Measurements from ENCODE around the gene CCT3. TPM values are rescaled to one million over a fixed set of nuclear protein-coding genes. Genes with fewer than 3 reads are reported as not detected.

Gene CCT3
- total RNA-seq, 1 experiment from 2014 or later: 451 TPM

- TF ChIP-seq REST (IDR thresholded peaks at IDR 0.05; ENCODE audit: insufficient read depth in 1 of 2, low read depth in 2 of 2, low read length in 1 of 2) (peak in 1 of 2 experiments; percentile 55; a peak in 1 of 4 replicates), TCF7L2 (IDR thresholded peaks at IDR 0.05; ENCODE audit: low read depth, low read length) (peak; percentile 46; the same call in 1 of the 2 replicates), SIN3A (IDR thresholded peaks at IDR 0.05; ENCODE audit: borderline replicate concordance, insufficient read depth, low read depth, low read length) (peak; percentile 93; the same call in 1 of the 2 replicates), CTCF (IDR thresholded peaks at IDR 0.05) (no peak), POLR2AphosphoS5 (IDR thresholded peaks at IDR 0.05; ENCODE audit: low read depth, low read length) (peak; percentile 83)
- peak; percentile 96 for ATAC-seq
- CTCF ChIA-PET: no interaction called here
- no TSS peak for BruUV-seq (replicated peaks)
- POLR2A ChIA-PET: interaction anchor here (0.6 to 1.6 kb wide), 2 partner anchors 12 to 761 kb away, joined by 3 to 12 read pairs; no protein-coding TSS in a partner anchor
- Histone ChIP-seq H3K27me3 (ENCODE audit: control insufficient read depth, insufficient read depth, low read length) (no peaks in the 10 kb centered on the region), H3K4me1 (ENCODE audit: control insufficient read depth, insufficient read depth, low read length) (peaks cover 14% of the 10 kb centered on the region), H3K9me3 (ENCODE audit: control insufficient read depth, insufficient read depth, low read depth, low read length) (no peaks in the 10 kb centered on the region), H3K4me3 (ENCODE audit: low read depth in 2 of 2, low read length in 2 of 2) (peak within 1 kb of the TSS; percentile 75 to 92), H3K27ac (ENCODE audit: low read length) (peak within 1 kb of the TSS; percentile 98), H3K36me3 (ENCODE audit: control insufficient read depth, insufficient read depth, low read length) (peaks cover 20% of the 10 kb centered on the region)
- in situ Hi-C loops (cut with HindIII; ENCODE audit: low pct_unique_long_range_greater_than_20kb, low sequenced_read_pairs): no loop called here
- intact Hi-C loops (cut with micrococcal nuclease; ENCODE audit: unreplicated experiment): no loop called here
- DNase-seq (ENCODE audit: low read depth, low spot score): peak; percentile 90
Measured at GRCh38 chr1:156282479-156283222, 55.4 kb downstream of the CCT3 start, which contains the start of gene SMG5. SMG5 (minus strand) TSS chr1:156282825; CDS start chr1:156282680, 145 bp downstream.

GRCh38 chr1:156281693-156282478, 56.2 kb downstream of the CCT3 start:
- POLR2A ChIA-PET: interaction anchor here (0.6 to 1.6 kb wide), 2 partner anchors 11 to 139 kb away, joined by 7 to 12 read pairs; no protein-coding TSS in a partner anchor
- CTCF ChIA-PET: no interaction called here
- TSS peak; percentile 84 for BruUV-seq (replicated peaks)
- H3K36me3 ChIP-seq (ENCODE audit: control insufficient read depth, insufficient read depth, low read length): peaks cover 20% of the 10 kb centered on the region
- H3K4me1 ChIP-seq (ENCODE audit: control insufficient read depth, insufficient read depth, low read length): peaks cover 14% of the 10 kb centered on the region
- ATAC-seq (peak; percentile 48), DNase-seq (ENCODE audit: low read depth, low spot score) (no peak)
- H3K9me3 ChIP-seq (ENCODE audit: control insufficient read depth, insufficient read depth, low read depth, low read length): no peaks in the 10 kb centered on the region
- peak overlapping the region; percentile 75 to 92 for H3K4me3 ChIP-seq (ENCODE audit: low read depth in 2 of 2, low read length in 2 of 2)
- no peak for TF ChIP-seq REST (IDR thresholded peaks at IDR 0.05; ENCODE audit: insufficient read depth in 1 of 2, low read depth in 2 of 2, low read length in 1 of 2)
- no peak for TF ChIP-seq CTCF (IDR thresholded peaks at IDR 0.05)
- TF ChIP-seq POLR2AphosphoS5 (IDR thresholded peaks at IDR 0.05; ENCODE audit: low read depth, low read length): no peak
- no peak for TF ChIP-seq SIN3A (IDR thresholded peaks at IDR 0.05; ENCODE audit: borderline replicate concordance, insufficient read depth, low read depth, low read length)
- no peak for TF ChIP-seq TCF7L2 (IDR thresholded peaks at IDR 0.05; ENCODE audit: low read depth, low read length)
- in situ Hi-C loops (cut with HindIII; ENCODE audit: low pct_unique_long_range_greater_than_20kb, low sequenced_read_pairs) (no loop called here), intact Hi-C loops (cut with micrococcal nuclease; ENCODE audit: unreplicated experiment) (no loop called here)
- H3K27me3 ChIP-seq (ENCODE audit: control insufficient read depth, insufficient read depth, low read length): no peaks in the 10 kb centered on the region
- H3K27ac ChIP-seq (ENCODE audit: low read length): peak overlapping the region; percentile 98

All from Panc1 (cell line).